HEK293 (cell line): ENCODE results near the gene WDR12.

Experiments used
- AEBP2 ChIP-seq: fragments of 450-650 bp; formaldehyde crosslinking; IDR thresholded peaks from 2 replicates; pipeline ENCODE4 v1.5.1; 2016; ENCODE audit warnings: missing biosample characterization, missing genetic modification characterization, borderline replicate concordance
- GLIS1 ChIP-seq: fragments of 450-650 bp; formaldehyde crosslinking; IDR thresholded peaks from 2 replicates; pipeline ENCODE4 v1.5.1; 2016; ENCODE audit warnings: missing biosample characterization, missing genetic modification characterization
- GLIS2 ChIP-seq: fragments of 450-650 bp; formaldehyde crosslinking; IDR thresholded peaks from 2 replicates; pipeline ENCODE4 v1.5.1; 2016; ENCODE audit warnings: missing biosample characterization, missing genetic modification characterization
- HIC1 ChIP-seq: fragments of 450-650 bp; formaldehyde crosslinking; IDR thresholded peaks from 2 replicates; pipeline ENCODE4 v1.5.1; 2016; ENCODE audit warnings: missing biosample characterization, missing genetic modification characterization
- REST ChIP-seq: fragments of 450-650 bp; formaldehyde crosslinking; IDR thresholded peaks from 2 replicates; pipeline ENCODE4 v1.5.1; 2016; ENCODE audit warnings: missing biosample characterization, missing genetic modification characterization
- TRIM28 ChIP-seq: IDR thresholded peaks from 2 replicates; pipeline ENCODE4 v1.6.1; 2011; ENCODE audit warnings: low read length, control low read depth, borderline replicate concordance
- YY2 ChIP-seq: fragments of 450-650 bp; formaldehyde crosslinking; IDR thresholded peaks from 2 replicates; pipeline ENCODE4 v1.5.1; 2016; ENCODE audit warnings: missing biosample characterization, missing genetic modification characterization
- ZBTB1 ChIP-seq: fragments of 450-650 bp; formaldehyde crosslinking; IDR thresholded peaks from 2 replicates; pipeline ENCODE4 v1.5.1; 2016; ENCODE audit warnings: missing biosample characterization, missing genetic modification characterization
- ZBTB21 ChIP-seq: fragments of 450-650 bp; formaldehyde crosslinking; IDR thresholded peaks from 2 replicates; pipeline ENCODE4 v1.5.1; 2017; ENCODE audit warnings: missing biosample characterization, missing genetic modification characterization
- ZBTB26 ChIP-seq: fragments of 450-650 bp; formaldehyde crosslinking; optimal IDR thresholded peaks from 2 replicates; pipeline ENCODE3; 2016; ENCODE audit warnings: missing biosample characterization, mild to moderate bottlenecking, missing genetic modification characterization
- ZEB2 ChIP-seq: fragments of 450-650 bp; formaldehyde crosslinking; IDR thresholded peaks from 2 replicates; pipeline ENCODE4 v1.5.1; 2016; ENCODE audit warnings: missing biosample characterization, missing genetic modification characterization
- ZNF155 ChIP-seq: fragments of 450-650 bp; formaldehyde crosslinking; IDR thresholded peaks from 2 replicates; pipeline ENCODE4 v1.5.1; 2016; ENCODE audit warnings: missing biosample characterization, missing genetic modification characterization
- ZNF16 ChIP-seq: fragments of 450-650 bp; formaldehyde crosslinking; IDR thresholded peaks from 2 replicates; pipeline ENCODE4 v1.5.1; 2016; ENCODE audit warnings: low read depth, missing biosample characterization, missing genetic modification characterization
- ZNF239 ChIP-seq: fragments of 450-650 bp; formaldehyde crosslinking; IDR thresholded peaks from 2 replicates; pipeline ENCODE4 v1.5.1; 2016; ENCODE audit warnings: missing biosample characterization, missing genetic modification characterization
- ZNF280C ChIP-seq: fragments of 450-650 bp; formaldehyde crosslinking; IDR thresholded peaks from 2 replicates; pipeline ENCODE4 v1.5.1; 2016; ENCODE audit warnings: missing biosample characterization, missing genetic modification characterization
- ZNF335 ChIP-seq: fragments of 450-650 bp; formaldehyde crosslinking; conservative IDR thresholded peaks from 2 replicates; pipeline ENCODE4 v1.5.1; 2016; ENCODE audit warnings: missing biosample characterization, missing genetic modification characterization
- ZNF366 ChIP-seq: fragments of 450-650 bp; formaldehyde crosslinking; conservative IDR thresholded peaks from 2 replicates; pipeline ENCODE4 v1.5.1; 2016; ENCODE audit warnings: missing biosample characterization, missing genetic modification characterization
- ZNF394 ChIP-seq: fragments of 450-650 bp; formaldehyde crosslinking; IDR thresholded peaks from 2 replicates; pipeline ENCODE4 v1.5.1; 2016; ENCODE audit warnings: missing biosample characterization, missing genetic modification characterization, mild to moderate bottlenecking, moderate library complexity, borderline replicate concordance
- ZNF501 ChIP-seq: fragments of 450-650 bp; formaldehyde crosslinking; IDR thresholded peaks from 2 replicates; pipeline ENCODE4 v1.5.1; 2016; ENCODE audit warnings: missing biosample characterization, missing genetic modification characterization
- ZNF510 ChIP-seq: fragments of 450-650 bp; formaldehyde crosslinking; IDR thresholded peaks from 2 replicates; pipeline ENCODE4 v1.5.1; 2018; ENCODE audit warnings: mild to moderate bottlenecking, missing genetic modification characterization, missing biosample characterization; ENCODE audit not compliant: insufficient replicate concordance
- ZNF513 ChIP-seq: fragments of 450-650 bp; IDR thresholded peaks from 2 replicates; pipeline ENCODE4 v1.5.1; 2018; ENCODE audit warnings: missing biosample characterization, missing genetic modification characterization
- ZNF558 ChIP-seq: fragments of 450-650 bp; formaldehyde crosslinking; IDR thresholded peaks from 2 replicates; pipeline ENCODE4 v1.5.1; 2016; ENCODE audit warnings: missing biosample characterization, missing genetic modification characterization
- ZNF600 ChIP-seq: fragments of 450-650 bp; formaldehyde crosslinking; IDR thresholded peaks from 2 replicates; pipeline ENCODE4 v1.5.1; 2016; ENCODE audit warnings: missing biosample characterization, missing genetic modification characterization
- ZNF610 ChIP-seq: fragments of 450-650 bp; formaldehyde crosslinking; IDR thresholded peaks from 2 replicates; pipeline ENCODE4 v1.5.1; 2016; ENCODE audit warnings: missing biosample characterization, missing genetic modification characterization, borderline replicate concordance
- ZNF654 ChIP-seq: fragments of 450-650 bp; formaldehyde crosslinking; IDR thresholded peaks from 2 replicates; pipeline ENCODE4 v1.5.1; 2016; ENCODE audit warnings: low read depth, missing biosample characterization, missing genetic modification characterization
- ZNF76 ChIP-seq: fragments of 450-650 bp; formaldehyde crosslinking; IDR thresholded peaks from 2 replicates; pipeline ENCODE4; 2016; ENCODE audit warnings: low read depth, missing biosample characterization, missing genetic modification characterization, borderline replicate concordance
- ZNF776 ChIP-seq: fragments of 450-650 bp; formaldehyde crosslinking; IDR thresholded peaks from 2 replicates; pipeline ENCODE4 v1.5.0; 2017; ENCODE audit warnings: missing biosample characterization, missing genetic modification characterization, borderline replicate concordance

The WDR12 gene

GRCh38 chr2:202870431-202871299 is 40.8 kb downstream of the WDR12 start (continued):
- TF ChIP-seq ZNF280C (tag by site-specific recombination) (no peak), ZNF501 (tag by site-specific recombination) (0 out of 2 replicates have a peak, but pooled peaks have one; percentile 22), ZNF239 (no peak), ZNF366 (tag by site-specific recombination) (peak; percentile 83), YY2 (no peak), ZNF610 (tag by site-specific recombination) (no peak), HIC1 (tag by site-specific recombination) (peak; percentile 55; the same call in 1 of the 2 replicates), REST (no peak), TRIM28 (no peak), ZNF76 (tag by site-specific recombination) (no peak), ZNF510 (tag by site-specific recombination) (no peak), ZNF776 (tag by site-specific recombination) (no peak), ZNF16 (no peak), GLIS1 (tag by site-specific recombination) (peak; percentile 40; the same call in 1 of the 2 replicates), ZNF155 (tag by site-specific recombination) (no peak), ZBTB1 (tag by site-specific recombination) (no peak), ZNF513 (no peak), ZNF654 (tag by site-specific recombination) (peak; percentile 27; the same call in 1 of the 2 replicates), ZEB2 (tag by site-specific recombination) (peak; percentile 73), ZNF600 (tag by site-specific recombination) (peak; percentile 57; the same call in 1 of the 2 replicates), ZNF558 (tag by site-specific recombination) (no peak), ZBTB21 (tag by site-specific recombination) (no peak), AEBP2 (tag by site-specific recombination) (no peak), ZNF335 (tag by site-specific recombination) (no peak; the same call in 1 of the 2 replicates), ZNF394 (peak; percentile 50; the same call in 1 of the 2 replicates), ZBTB26 (tag by site-specific recombination) (no peak), GLIS2 (tag by site-specific recombination) (no peak)
